Stimulated activated CD4-positive, alpha-beta T cell treated with anti-CD3 and anti-CD28 coated beads, Interleukin-4, amount 100 ng/mL, for 24 hours (primary cell): ENCODE measurements around the gene KRT40.
A peak's percentile ranks its signal among the peaks of the same experiment; 100 is the strongest.

Experiments
- DNase-seq: peaks from one replicate; pipeline ENCODE4 v3.0.0-alpha.2; 2020

The KRT40 gene

DNA sequence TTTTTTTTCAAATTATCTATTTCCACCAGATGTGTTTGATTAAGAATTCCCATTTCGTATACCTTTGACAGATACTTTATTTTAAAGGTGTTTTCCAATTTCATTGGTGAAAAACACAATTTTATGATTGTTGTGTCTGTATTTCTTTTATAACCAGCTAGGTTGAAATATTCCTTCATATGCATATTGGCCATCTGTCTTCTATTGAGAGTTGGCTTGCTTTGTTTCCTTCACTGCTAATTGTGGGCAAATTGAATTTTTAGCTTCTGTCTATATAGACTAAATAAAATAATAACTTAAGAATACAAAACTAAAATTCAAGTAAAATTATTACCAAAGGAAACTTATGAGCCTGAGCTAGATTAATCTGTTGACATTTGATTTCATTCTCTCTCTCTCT, 11.0 kb upstream of the KRT40 start:
- DNase-seq, result no peak

DNA sequence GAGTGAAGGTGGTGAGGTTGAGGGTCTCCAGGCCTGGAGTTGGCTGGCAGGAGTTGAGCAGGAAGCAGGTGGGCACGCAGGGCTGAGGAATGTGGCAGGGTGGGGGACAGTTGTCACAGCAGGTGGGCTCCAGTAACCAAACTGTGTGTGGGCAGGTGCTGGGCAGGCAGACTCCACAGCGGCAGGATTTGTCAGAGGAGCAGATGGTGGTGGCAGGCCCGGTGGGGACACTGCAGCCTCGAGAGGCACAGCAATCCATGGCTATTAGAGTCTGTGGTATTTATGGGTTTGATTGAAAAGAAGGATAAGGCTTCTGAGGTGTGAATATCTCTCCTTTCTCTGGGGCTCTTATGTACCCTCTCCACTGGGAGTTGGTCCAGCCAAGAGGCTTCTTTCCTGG, 9.7 kb upstream of the KRT40 start, which contains the start of gene KRTAP3-3:
Gene KRTAP3-3 (minus strand): TSS at position 326 of the 400 bp plus-strand sequence. CDS start 67 bp downstream, at position 259.
- DNase-seq, result no peak

GRCh38 chr17:40993084-40993483, 9.0 kb upstream of the KRT40 start:
- DNase-seq, result no peak

- no peak for DNase-seq
Measured at GRCh38 chr17:40992666-40993065, 8.5 kb upstream of the KRT40 start.

- DNase-seq, result no peak
Measured at GRCh38 chr17:40986920-40987319, 2.8 kb upstream of the KRT40 start.

- no peak for DNase-seq
Measured at GRCh38 chr17:40981115-40981514, 3.0 kb downstream of the KRT40 start.

DNA sequence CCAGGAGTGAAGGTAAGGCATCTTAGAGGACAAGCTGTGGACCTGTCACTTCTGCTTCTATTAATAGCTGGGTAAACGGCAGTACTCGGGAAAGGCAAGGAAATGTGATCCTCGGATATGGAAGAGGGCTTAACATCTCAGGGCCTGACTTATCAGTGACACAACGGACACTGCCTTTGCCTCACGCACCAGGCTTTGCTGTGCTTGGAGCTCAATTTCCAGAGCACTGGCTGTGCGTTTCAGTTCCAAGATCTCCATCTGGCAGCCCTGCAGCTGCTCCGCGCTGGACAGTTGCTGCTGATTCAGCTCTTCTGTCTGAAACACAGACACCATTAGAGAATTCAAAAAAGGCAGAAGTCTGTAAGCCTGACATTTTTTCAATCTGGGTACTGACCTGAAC, 3.5 kb downstream of the KRT40 start:
- DNase-seq, result no peak

DNA sequence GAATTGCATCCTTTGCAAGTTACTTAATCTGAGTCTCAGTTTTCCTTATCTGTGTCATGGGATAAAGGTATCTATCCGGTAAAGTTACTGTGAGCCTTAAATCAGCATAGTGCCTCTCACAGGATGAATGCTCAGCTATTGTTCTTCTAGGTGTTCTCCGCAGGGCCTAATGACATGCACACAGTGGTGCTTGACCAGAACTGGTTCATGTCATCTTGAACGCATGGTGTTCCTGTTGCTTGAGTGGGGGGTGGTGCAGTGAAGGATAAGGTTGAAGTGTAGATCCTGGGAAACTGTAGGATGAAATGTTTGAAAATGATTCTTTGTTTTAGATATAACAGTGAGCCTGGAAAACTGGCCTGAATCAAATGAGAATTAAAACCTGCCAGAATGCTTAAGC, 4.0 kb downstream of the KRT40 start:
- DNase-seq, result no peak

- no peak for DNase-seq
Measured at GRCh38 chr17:40978575-40979151, 5.5 kb downstream of the KRT40 start.

- no peak for DNase-seq
Measured at GRCh38 chr17:40975516-40975915, 8.6 kb downstream of the KRT40 start.

DNA sequence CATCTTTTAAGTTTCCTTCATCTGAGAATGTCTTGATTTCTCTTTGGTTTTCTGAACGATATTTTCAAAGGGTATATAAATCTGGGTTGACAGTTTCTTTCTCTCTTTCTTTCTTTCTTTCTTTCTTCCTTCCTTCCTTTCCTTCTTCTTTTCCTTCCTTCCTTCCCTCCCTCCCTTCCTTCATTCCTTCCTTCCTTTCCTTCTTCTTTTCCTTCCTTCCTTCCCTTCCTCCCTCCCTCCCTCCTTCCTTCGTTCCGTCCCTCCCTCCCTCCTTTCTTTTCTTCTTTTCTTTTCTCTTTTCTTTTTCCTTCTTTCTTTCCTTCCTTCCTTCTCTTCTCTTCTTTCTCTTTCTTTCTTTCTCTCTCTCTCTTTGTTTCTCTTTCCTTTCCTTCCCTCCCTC, 9.8 kb downstream of the KRT40 start:
- DNase-seq, result no peak

DNA sequence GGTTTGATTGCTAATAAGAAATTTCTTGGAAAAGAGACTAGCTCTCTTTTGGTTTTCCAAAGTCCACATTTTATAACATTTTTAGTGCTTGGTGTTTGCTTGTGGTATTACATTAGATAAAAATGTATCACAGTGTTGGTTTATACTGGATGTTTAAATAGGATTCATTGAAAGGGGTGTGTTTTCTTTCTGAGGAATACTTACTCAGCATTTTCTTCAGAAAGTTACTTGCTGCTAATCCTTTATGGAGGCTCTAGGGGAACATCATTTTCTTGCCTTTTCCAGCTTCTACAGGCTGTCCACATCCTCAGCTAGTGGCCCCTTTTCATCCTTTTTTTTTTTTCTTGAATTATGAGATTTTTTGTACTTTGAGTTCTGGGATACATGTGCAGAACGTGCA, 16.5 kb downstream of the KRT40 start:
- no peak for DNase-seq

DNA sequence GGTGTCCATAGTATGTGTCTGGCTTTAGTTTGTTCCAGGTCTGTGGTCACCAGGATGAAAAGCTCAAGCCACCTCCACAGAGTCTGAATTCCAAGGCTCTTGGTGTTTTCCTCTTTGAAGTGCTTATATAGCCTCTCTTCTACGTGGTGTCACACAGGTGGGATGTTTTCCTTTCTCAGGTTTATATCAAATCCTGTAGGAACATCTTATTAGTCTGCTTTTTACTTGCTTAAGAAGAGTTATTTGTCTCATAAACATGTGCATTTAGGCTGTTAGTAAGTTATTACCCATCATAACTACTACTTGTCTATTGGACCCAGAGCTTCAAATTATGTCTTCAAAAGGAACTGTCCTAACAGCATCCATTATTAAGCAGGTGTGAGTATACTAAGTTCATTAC, 17.3 kb downstream of the KRT40 start, which contains the start of gene KRT39:
Gene KRT39 (minus strand): TSS at position 101 of the 400 bp plus-strand sequence. CDS start 92 bp downstream, at position 9.
- DNase-seq, result no peak

DNA sequence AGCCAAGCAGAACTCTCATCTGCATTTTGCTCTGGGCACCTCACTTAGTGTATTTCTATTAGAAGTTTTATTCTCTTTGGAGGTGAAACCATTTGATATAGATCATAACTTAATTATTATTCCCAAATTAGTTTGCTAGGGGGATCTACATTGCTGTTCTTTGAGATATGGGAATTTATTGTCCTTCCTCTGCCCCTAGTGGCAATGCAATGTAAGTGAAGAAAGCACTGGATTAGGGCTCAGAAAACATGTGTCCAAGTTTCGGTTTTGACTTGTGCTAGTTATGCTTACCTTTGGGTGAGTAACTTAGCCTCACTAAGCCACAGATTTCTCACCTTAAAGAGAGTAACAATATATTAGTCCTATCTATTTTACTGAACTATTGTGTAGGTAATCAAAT, 20.3 kb downstream of the KRT40 start:
- no peak for DNase-seq

GRCh38 chr17:40962059-40962561, 22.0 kb downstream of the KRT40 start:
- no peak for DNase-seq

GRCh38 chr17:40961591-40961990, 22.5 kb downstream of the KRT40 start:
- no peak for DNase-seq

DNA sequence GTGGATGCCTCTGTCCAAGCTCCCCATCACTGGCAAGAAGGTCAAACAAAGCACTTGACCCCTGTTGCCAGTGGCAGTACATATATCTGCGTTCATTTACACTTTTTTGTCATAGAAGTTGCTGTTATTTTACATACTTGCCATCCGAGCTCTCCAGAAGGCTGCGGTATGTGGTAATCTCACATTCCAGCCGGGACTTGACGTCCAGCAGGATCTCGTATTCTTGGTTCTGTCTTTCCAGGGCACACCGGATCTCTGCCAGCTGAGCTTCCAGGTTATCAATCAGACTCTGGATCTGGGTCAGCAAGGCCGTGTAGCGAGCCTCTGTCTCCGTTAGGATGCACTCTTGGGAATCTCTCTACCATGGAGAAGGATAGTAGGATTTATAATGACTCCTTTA, 24.0 kb downstream of the KRT40 start:
- no peak for DNase-seq

- no peak for DNase-seq
Measured at GRCh38 chr17:40958086-40958953, 25.8 kb downstream of the KRT40 start.

DNA sequence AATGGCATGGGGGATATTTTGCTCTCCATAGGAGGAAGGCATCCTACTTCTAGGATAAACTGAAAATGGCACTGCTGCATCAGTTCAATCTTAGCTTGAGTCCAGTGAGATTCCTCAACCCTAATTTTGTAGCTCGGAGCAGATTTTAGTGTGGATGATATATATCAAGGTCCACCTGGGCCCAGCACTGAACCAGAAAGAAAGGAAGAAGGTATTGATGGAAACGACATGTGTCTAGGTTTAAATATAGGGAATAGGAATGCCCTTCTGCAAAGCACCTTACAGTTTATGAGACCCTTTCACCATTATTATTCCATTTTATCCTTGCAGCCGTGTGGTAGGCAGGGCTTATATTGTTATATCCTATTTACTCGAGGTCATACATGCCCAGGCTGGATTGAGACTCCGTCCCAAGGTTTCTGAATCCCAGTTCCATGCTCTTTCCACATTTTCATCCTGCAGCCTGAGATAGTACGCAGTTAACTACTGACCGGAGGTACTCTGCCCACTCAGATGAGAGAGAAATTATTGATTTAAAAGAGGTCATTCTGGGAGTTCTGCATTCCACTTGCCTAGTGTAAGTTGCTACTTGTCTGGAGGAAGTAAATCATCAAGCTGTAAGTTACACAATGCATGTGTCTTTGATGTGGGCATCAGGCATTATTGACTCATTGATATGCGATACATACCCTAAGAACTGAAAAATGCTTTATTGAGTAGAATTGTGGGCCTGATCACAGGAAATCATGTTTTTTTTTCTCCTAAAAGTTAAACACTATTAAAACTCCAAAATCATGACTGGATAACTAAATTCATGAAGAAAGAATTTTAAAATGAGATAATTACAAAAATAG, 27.5 kb downstream of the KRT40 start:
- DNase-seq, result no peak

DNA sequence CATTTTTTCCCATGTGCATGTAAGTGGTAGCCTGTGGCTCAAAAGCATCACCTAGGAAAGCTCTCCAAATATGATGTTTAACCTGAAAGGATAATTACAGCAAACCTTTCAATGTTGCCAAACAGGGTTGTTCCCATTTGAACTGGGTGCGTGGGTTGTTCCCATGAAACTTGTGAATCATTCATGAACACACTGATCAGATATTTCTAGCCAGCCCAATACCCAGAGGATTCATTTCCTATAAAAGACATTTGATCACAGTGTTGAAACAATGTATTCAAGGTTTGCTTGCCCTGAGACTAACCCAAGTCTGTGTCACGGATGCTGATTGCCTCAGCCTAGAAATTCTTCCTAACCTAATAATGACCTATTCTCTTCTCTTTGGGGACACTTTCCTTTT, 30.2 kb downstream of the KRT40 start:
- peak; percentile 4 for DNase-seq

DNA sequence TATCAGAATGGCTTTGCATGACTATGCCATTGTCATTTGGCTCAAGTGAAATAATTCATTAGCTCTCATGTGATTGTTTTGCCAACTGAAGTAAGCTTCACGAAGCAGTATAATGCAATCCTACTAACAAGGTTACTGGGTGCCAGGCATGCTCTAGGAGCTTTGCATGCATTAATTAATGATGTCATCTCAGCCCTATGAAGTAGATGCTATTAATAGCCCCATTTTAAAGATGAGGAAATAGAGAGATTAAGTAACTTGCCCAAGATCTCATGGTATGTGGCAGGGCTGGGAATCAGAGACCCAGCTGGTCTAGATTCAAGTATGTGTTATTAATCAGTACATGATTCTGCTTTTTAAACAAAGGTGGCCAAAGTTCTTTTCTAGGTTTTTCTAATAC, 31.5 kb downstream of the KRT40 start:
- no peak for DNase-seq

GRCh38 chr17:40952154-40952553, 32.0 kb downstream of the KRT40 start:
- no peak for DNase-seq

GRCh38 chr17:40951011-40951622, 33.0 kb downstream of the KRT40 start:
- no peak for DNase-seq
